ENCODE data around the gene EPHA2. TPM values are rescaled to one million over a fixed set of nuclear protein-coding genes. Genes with fewer than 3 reads are reported as not detected.
"Not testable (repeated sequence)": the region's sequence is repeated elsewhere in the genome, so short reads cannot be mapped to it uniquely, and the experiment has no call there.

EPHA2 gene
- total and polyA plus RNA-seq, 8 donors, result 6.5 to 17.1 (median 11.0) TPM

DNA sequence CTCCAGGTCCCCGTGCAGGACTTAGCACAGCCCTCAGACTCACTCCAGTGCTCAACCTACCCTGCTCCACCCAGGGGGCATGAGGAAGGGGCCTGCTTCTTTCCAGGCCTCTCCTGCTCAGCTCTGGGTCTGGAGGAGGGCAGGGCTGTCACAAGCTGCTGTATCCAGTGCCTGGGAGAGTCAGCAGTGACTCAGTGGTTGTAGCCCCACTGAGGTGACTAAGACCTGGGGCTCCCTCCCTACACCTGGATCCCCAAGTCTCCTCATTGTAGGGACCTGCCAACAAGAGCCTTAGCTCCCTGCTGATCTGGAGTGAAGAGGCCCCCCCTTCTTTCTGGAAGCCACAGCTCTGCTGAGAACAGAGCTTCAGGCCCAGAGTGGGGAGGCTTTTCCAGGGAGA, 46.3 kb downstream of the EPHA2 start:
- Histone ChIP-seq H3K27ac (no peak overlapping the region), H3K4me1 (no peaks in the 10 kb centered on the region), H3K4me3 (no peak overlapping the region), H3K27me3 (no peaks in the 10 kb centered on the region), H3K36me3 (no peaks in the 10 kb centered on the region), H3K9me3 (no peaks in the 10 kb centered on the region)
- DNase-seq (peak in 1 of 6 donors; percentile 23), FAIRE-seq (no peak), ATAC-seq (no peak)
- TF ChIP-seq CTCF (IDR thresholded peaks at IDR 0.05), result no peak
- intact Hi-C loops (cut with DNase I), result no loop called here
- WGBS, 2 donors, result 83 to 100% methylated on average over 1 of the region's 1 CpG

GRCh38 chr1:16107039-16107438, 48.8 kb downstream of the EPHA2 start:
- H3K9me3 ChIP-seq; H3K27me3 ChIP-seq; H3K4me3 ChIP-seq; intact Hi-C loops (cut with DNase I); FAIRE-seq; H3K36me3 ChIP-seq; DNase-seq; H3K27ac ChIP-seq; H3K4me1 ChIP-seq; ATAC-seq: not testable (repeated sequence)
- WGBS, 2 donors, result 65 to 72% methylated on average over 5 of the region's 5 CpGs

DNA sequence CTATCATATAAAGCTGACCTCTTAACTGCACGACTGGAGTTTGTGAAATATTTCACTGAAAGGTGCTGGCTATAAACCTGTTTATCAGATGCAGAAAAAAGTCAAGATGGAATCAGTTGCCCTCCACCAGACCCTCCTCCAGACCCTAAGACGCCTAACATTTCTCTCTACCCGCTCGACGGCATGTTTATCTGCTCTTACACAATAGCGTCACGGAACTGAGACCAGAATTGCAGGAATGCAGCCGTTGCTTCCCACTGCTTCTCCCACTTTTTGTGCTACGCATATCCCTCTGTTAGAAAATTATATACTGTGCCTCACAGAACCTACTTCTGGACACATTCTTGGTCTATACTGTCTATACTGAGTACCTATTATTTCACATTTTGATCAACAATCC, 54.2 kb downstream of the EPHA2 start:
- H3K4me1 ChIP-seq, result no peaks in the 10 kb centered on the region

DNA sequence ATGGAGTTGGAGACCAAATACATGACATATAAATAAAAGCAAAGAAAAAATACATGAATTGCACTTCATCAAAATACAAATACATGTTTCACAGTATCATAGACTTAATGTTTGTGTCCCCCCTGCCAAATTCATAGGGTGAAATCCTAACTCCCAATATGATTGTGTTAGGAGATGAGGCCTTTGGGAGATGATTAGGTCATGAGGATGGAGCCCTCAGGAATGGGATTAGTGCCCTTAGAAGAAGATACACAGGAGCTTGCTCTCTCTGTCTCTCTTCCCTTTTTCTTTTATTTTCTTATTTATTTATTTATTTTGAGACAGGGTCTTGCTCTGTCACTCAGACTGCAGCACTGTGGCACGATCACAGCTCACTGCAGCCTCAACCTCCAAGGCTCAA, 56.5 kb downstream of the EPHA2 start:
- no peak for DNase-seq
- Histone ChIP-seq H3K27me3 (no peaks in the 10 kb centered on the region), H3K4me1 (peaks cover 6 to 11% (median 8%) of the 10 kb centered on the region in 3 donors), H3K9me3 (no peaks in the 10 kb centered on the region), H3K36me3 (no peaks in the 10 kb centered on the region), H3K27ac (no peak overlapping the region), H3K4me3 (no peak overlapping the region)
- no peak for ATAC-seq
- 95 to 97% methylated on average over 1 of the region's 1 CpG for WGBS, 2 donors
- no peak for FAIRE-seq
- no peak for TF ChIP-seq CTCF (IDR thresholded peaks at IDR 0.05)
- intact Hi-C loops (cut with DNase I), result no loop called here

More for the DNA sequence above, 54.2 kb downstream of the EPHA2 start:
- DNase-seq (peak in 1 of 6 donors; percentile 2), ATAC-seq (no peak), FAIRE-seq (no peak)
- Histone ChIP-seq H3K27me3 (no peaks in the 10 kb centered on the region), H3K4me3 (no peak overlapping the region), H3K36me3 (no peaks in the 10 kb centered on the region), H3K9me3 (no peaks in the 10 kb centered on the region), H3K27ac (no peak overlapping the region)
- no peak for TF ChIP-seq CTCF (IDR thresholded peaks at IDR 0.05)
- WGBS, 2 donors, result 66 to 75% methylated on average over 9 of the region's 9 CpGs
- intact Hi-C loops (cut with DNase I), result no loop called here

DNA sequence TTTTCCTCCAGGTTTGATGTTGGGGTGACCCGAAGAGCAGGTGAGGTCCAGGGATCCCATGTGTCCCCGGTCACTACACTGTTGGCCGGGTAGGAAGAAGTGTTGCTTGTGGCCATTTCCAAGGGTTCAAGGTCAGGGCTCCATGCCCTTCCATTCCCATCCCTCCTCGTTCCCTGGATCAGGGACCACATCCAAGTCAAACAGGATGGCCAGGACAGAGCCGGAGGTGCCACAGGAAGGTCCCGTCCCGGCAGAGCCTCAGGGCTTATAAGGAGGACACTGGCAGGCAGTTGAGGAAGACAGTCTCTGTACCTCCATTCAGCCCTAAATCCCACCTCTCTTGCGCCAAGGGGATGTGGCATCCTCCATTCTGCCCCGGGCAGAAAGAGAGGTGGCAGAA, 60.4 kb downstream of the EPHA2 start:
- ATAC-seq (peak in 2 of 4 donors; percentile 3 to 6), DNase-seq (no peak), FAIRE-seq (no peak)
- intact Hi-C loops (cut with DNase I), result no loop called here
- 29 to 40% methylated on average over 9 of the region's 9 CpGs for WGBS, 2 donors
- H3K36me3 ChIP-seq, result no peaks in the 10 kb centered on the region
- TF ChIP-seq CTCF (IDR thresholded peaks at IDR 0.05), result no peak
- no peak overlapping the region for H3K27ac ChIP-seq
- H3K27me3 ChIP-seq, result no peaks in the 10 kb centered on the region
- H3K4me1 ChIP-seq, result peaks cover 22 to 32% (median 28%) of the 10 kb centered on the region in 3 donors
- H3K9me3 ChIP-seq, result no peaks in the 10 kb centered on the region
- no peak overlapping the region for H3K4me3 ChIP-seq

Data from pancreas (tissue), 10 donors.